ENCODE results near the gene IFT122. TPM values are rescaled to one million over a fixed set of nuclear protein-coding genes. Genes with fewer than 3 reads are reported as not detected.

The IFT122 gene
- total and polyA plus RNA-seq, 7 donors: 4.2 to 21.4 (median 15.8) TPM

- H3K4me3 ChIP-seq: no peak overlapping the region
- H3K36me3 ChIP-seq: no peaks in the 10 kb centered on the region
- H3K4me1 ChIP-seq: peaks cover 0 to 16% (median 11%) of the 10 kb centered on the region in 4 donors
- H3K9me3 ChIP-seq: no peaks in the 10 kb centered on the region
- H3K27me3 ChIP-seq: no peaks in the 10 kb centered on the region
- 94 to 95% methylated on average over 4 of the region's 4 CpGs for WGBS, 2 donors
- DNase-seq: no peak
- intact Hi-C loops (cut with DNase I): no loop called here
- no peak for TF ChIP-seq EP300 (IDR thresholded peaks at IDR 0.05)
- TF ChIP-seq POLR2AphosphoS5 (IDR thresholded peaks at IDR 0.05): no peak
- no peak for TF ChIP-seq POLR2A (IDR thresholded peaks at IDR 0.05)
- no peak for TF ChIP-seq CTCF (IDR thresholded peaks at IDR 0.05)
- no peak overlapping the region for H3K27ac ChIP-seq
Observed at GRCh38 chr3:129402616-129403015, 37.4 kb upstream of the IFT122 start.

GRCh38 chr3:129403450-129403849 lies 36.6 kb upstream of the IFT122 start:
- WGBS, 2 donors: 84 to 87% methylated on average over 7 of the region's 7 CpGs
- H3K4me1 ChIP-seq: peaks cover 0 to 7% (median 3%) of the 10 kb centered on the region in 4 donors
- no peaks in the 10 kb centered on the region for H3K36me3 ChIP-seq
- no peak overlapping the region for H3K27ac ChIP-seq
- no peak overlapping the region for H3K4me3 ChIP-seq
- TF ChIP-seq POLR2AphosphoS5 (IDR thresholded peaks at IDR 0.05) (no peak), POLR2A (IDR thresholded peaks at IDR 0.05) (no peak), CTCF (IDR thresholded peaks at IDR 0.05) (no peak), EP300 (IDR thresholded peaks at IDR 0.05) (no peak)
- intact Hi-C loops (cut with DNase I): no loop called here
- no peaks in the 10 kb centered on the region for H3K27me3 ChIP-seq
- H3K9me3 ChIP-seq: no peaks in the 10 kb centered on the region
- no peak for DNase-seq

GRCh38 chr3:129404130-129404529 lies 35.9 kb upstream of the IFT122 start:
- Histone ChIP-seq H3K36me3 (no peaks in the 10 kb centered on the region), H3K27me3 (no peaks in the 10 kb centered on the region), H3K4me1 (peaks cover 0 to 3% (median 0%) of the 10 kb centered on the region in 4 donors), H3K9me3 (no peaks in the 10 kb centered on the region), H3K4me3 (no peak overlapping the region), H3K27ac (no peak overlapping the region)
- no peak for TF ChIP-seq POLR2AphosphoS5 (IDR thresholded peaks at IDR 0.05)
- no peak for TF ChIP-seq CTCF (IDR thresholded peaks at IDR 0.05)
- TF ChIP-seq EP300 (IDR thresholded peaks at IDR 0.05): no peak
- TF ChIP-seq POLR2A (IDR thresholded peaks at IDR 0.05): no peak
- intact Hi-C loops (cut with DNase I): no loop called here
- WGBS, 2 donors: 82 to 89% methylated on average over 8 of the region's 8 CpGs
- DNase-seq: no peak

- Histone ChIP-seq H3K36me3 (no peaks in the 10 kb centered on the region), H3K27me3 (no peaks in the 10 kb centered on the region), H3K27ac (no peak overlapping the region), H3K9me3 (no peaks in the 10 kb centered on the region), H3K4me3 (no peak overlapping the region), H3K4me1 (peaks cover 0 to 3% (median 0%) of the 10 kb centered on the region in 4 donors)
- WGBS, 2 donors: 83% methylated on average over 5 of the region's 5 CpGs
- intact Hi-C loops (cut with DNase I): no loop called here
- DNase-seq: no peak
- TF ChIP-seq CTCF (IDR thresholded peaks at IDR 0.05) (no peak), POLR2AphosphoS5 (IDR thresholded peaks at IDR 0.05) (no peak), POLR2A (IDR thresholded peaks at IDR 0.05) (no peak)
Observed at GRCh38 chr3:129404610-129405009, 35.4 kb upstream of the IFT122 start.

GRCh38 chr3:129409541-129409940 lies 30.5 kb upstream of the IFT122 start:
- intact Hi-C loops (cut with DNase I): no loop called here
- H3K27ac ChIP-seq: no peak overlapping the region
- no peaks in the 10 kb centered on the region for H3K27me3 ChIP-seq
- no peak overlapping the region for H3K4me3 ChIP-seq
- TF ChIP-seq POLR2AphosphoS5 (IDR thresholded peaks at IDR 0.05): no peak
- no peak for TF ChIP-seq POLR2A (IDR thresholded peaks at IDR 0.05)
- TF ChIP-seq EP300 (IDR thresholded peaks at IDR 0.05): no peak
- no peak for TF ChIP-seq CTCF (IDR thresholded peaks at IDR 0.05)
- DNase-seq: no peak
- no peaks in the 10 kb centered on the region for H3K36me3 ChIP-seq
- no peaks in the 10 kb centered on the region for H3K9me3 ChIP-seq
- 82 to 92% methylated on average over 2 of the region's 2 CpGs for WGBS, 2 donors
- no peaks in the 10 kb centered on the region for H3K4me1 ChIP-seq
